ENCODE measurements around the gene STIM1.

STIM1 gene

GRCh38 chr11:4026389-4026788 is 170.9 kb downstream of the STIM1 start:
- ChIA-PET CTCF (no interaction called here), POLR2A (ENCODE audit: low non-redundant PET) (no interaction called here)
- H3K27ac ChIP-seq: no peak overlapping the region
- no peak for TF ChIP-seq CTCF (conservative IDR thresholded peaks at IDR 0.05; ENCODE audit: low read depth)
- DNase-seq (ENCODE audit: low spot score): no peak

DNA sequence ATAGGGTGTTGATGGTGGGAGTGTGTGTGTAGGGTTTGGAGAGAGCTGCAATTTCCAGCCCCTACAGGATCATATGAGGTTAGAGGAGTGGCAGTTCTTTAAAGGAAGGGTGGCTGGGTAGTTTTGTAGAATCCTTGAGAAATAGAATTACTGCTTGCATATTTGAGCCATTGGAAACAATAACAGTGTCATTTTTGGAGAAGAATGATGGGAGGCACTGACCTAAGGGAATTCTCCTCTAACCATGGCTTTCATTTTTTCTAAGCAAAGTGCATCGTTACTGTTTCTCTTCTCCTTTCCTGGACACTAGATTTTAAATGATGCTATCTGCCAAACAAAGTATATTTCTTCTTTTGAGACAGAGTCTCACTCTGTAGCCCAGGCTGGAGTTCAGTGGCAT is 172.3 kb downstream of the STIM1 start:
- TF ChIP-seq CTCF (conservative IDR thresholded peaks at IDR 0.05; ENCODE audit: low read depth): no peak
- ChIA-PET CTCF (interaction anchor here (0.6 kb wide), 1 partner anchor 387 kb away, joined by 3 read pairs; no protein-coding TSS in a partner anchor), POLR2A (ENCODE audit: low non-redundant PET) (no interaction called here)
- H3K27ac ChIP-seq: no peak overlapping the region
- no peak for DNase-seq (ENCODE audit: low spot score)

GRCh38 chr11:4030197-4030596 is 174.7 kb downstream of the STIM1 start:
- ChIA-PET POLR2A (ENCODE audit: low non-redundant PET) (no interaction called here), CTCF (no interaction called here)
- no peak overlapping the region for H3K27ac ChIP-seq
- DNase-seq (ENCODE audit: low spot score): no peak
- TF ChIP-seq CTCF (conservative IDR thresholded peaks at IDR 0.05; ENCODE audit: low read depth): no peak

- ChIA-PET POLR2A (ENCODE audit: low non-redundant PET) (no interaction called here), CTCF (no interaction called here)
- H3K27ac ChIP-seq: no peak overlapping the region
- TF ChIP-seq CTCF (conservative IDR thresholded peaks at IDR 0.05; ENCODE audit: low read depth): no peak
- DNase-seq (ENCODE audit: low spot score): no peak
Measured at GRCh38 chr11:4032097-4032496, 176.6 kb downstream of the STIM1 start.

DNA sequence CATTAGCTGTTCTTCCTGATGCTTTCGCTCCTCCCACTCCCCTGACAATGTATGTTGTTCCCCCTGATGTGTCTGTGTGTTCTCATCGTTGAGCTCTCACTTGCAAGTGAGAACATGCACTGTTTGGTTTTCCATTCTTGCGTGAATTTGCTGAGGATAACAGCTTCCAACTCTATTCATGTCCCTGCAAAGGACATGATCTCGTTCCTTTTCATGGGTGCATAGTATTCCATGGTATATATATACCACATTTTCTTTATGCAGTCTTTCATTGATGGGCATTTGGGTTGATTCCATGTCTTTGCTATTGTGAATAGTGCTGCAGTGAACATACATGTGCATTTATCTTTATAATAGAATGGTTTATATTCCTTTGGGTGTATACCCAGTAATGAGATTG is 180.5 kb downstream of the STIM1 start:
- POLR2A ChIA-PET (ENCODE audit: low non-redundant PET): no interaction called here
- no peak for DNase-seq (ENCODE audit: low spot score)
- no peak overlapping the region for H3K27ac ChIP-seq
- no peak for TF ChIP-seq CTCF (conservative IDR thresholded peaks at IDR 0.05; ENCODE audit: low read depth)
- CTCF ChIA-PET: no interaction called here

- ChIA-PET POLR2A (ENCODE audit: low non-redundant PET) (no interaction called here), CTCF (interaction anchor here (0.9 kb wide), 1 partner anchor 32 kb away, joined by 3 read pairs; no protein-coding TSS in a partner anchor)
- no peak overlapping the region for H3K27ac ChIP-seq
- no peak for TF ChIP-seq CTCF (conservative IDR thresholded peaks at IDR 0.05; ENCODE audit: low read depth)
- DNase-seq (ENCODE audit: low spot score): no peak
Measured at GRCh38 chr11:4039011-4039410, 183.5 kb downstream of the STIM1 start.

DNA sequence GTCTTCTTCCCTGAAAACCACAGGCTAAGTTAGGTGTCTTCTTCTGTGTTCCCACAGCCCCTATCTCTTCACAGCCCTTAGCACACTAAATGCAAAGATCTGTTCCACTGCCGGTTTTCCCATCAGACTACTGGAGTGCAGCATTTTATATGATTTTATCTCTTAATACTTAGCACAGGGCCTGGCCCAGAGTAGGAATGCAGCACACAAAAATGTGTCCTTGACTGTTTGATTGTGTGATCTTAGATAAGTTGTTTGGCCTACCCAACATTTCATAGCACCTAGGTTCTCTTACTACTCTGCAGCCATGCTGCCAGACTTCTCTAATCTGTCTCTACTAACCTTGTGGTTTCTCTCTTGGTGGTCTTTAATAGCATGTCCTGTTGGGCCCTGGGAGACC is 185.0 kb downstream of the STIM1 start:
- ChIA-PET POLR2A (ENCODE audit: low non-redundant PET) (no interaction called here), CTCF (interaction anchor here (0.6 kb wide), 1 partner anchor 27 kb away, joined by 3 read pairs; no protein-coding TSS in a partner anchor)
- no peak for DNase-seq (ENCODE audit: low spot score)
- no peak for TF ChIP-seq CTCF (conservative IDR thresholded peaks at IDR 0.05; ENCODE audit: low read depth)
- H3K27ac ChIP-seq: no peak overlapping the region
